PC-9 (cell line): ENCODE data around the gene SNRNP35. TPM values are rescaled to one million over a fixed set of nuclear protein-coding genes. Genes with fewer than 3 reads are reported as not detected.

Experiments
- BruUV-seq: library from RNA; stranded (reverse); fragments of 400-500 nt; replicated peaks from 2 replicates; lab custom pipeline; 2021; lab: Mats Ljungman, UMichigan
- CTCF ChIA-PET: fragments of 300-600 bp; sonication (Branson Sonifier 250); formaldehyde crosslinking; loops from one replicate; lab custom pipeline; 2022; ENCODE audit warnings: antibody characterized with exemption; lab: Charles Lee
- POLR2A ChIA-PET: fragments of 300-600 bp; sonication (Branson Sonifier 250); formaldehyde crosslinking; loops from one replicate; lab custom pipeline; 2022; ENCODE audit warnings: antibody characterized with exemption; ENCODE audit not compliant: unreplicated experiment; lab: Charles Lee
- DNase-seq, 2 experiments: peaks; one replicate each; pipeline versions ENCODE4 v3.0.0 to v3.0.0-alpha.2; 2015 to 2022; ENCODE audit warnings: mixed read lengths in 1 of 2
- H2AFZ ChIP-seq: fragments of 200-600 bp; sonication (generic); 2 replicates; pipeline ENCODE4 v1.8.1; 2017; ENCODE audit warnings: antibody characterized with exemption
- H3F3A ChIP-seq: fragments of 200-600 bp; sonication (generic); 2 replicates; pipeline ENCODE4 v1.8.1; 2017; ENCODE audit warnings: antibody characterized with exemption, mild to moderate bottlenecking, low read depth; ENCODE audit not compliant: insufficient read depth
- H3K27ac ChIP-seq: fragments of 200-600 bp; sonication (generic); 2 replicates; pipeline ENCODE4 v1.6.1; 2016; ENCODE audit warnings: mixed run types
- H3K27me3 ChIP-seq: fragments of 200-600 bp; sonication (generic); 2 replicates; pipeline ENCODE4 v1.6.1; 2016; ENCODE audit warnings: low read depth, mixed run types; ENCODE audit not compliant: insufficient read depth
- H3K36me3 ChIP-seq: fragments of 200-600 bp; sonication (generic); 2 replicates; pipeline ENCODE4 v1.6.1; 2016; ENCODE audit warnings: low read depth, mixed run types
- H3K4me1 ChIP-seq: fragments of 200-600 bp; sonication (generic); replicated peaks from 2 replicates; pipeline ENCODE4 v1.6.1; 2016; ENCODE audit warnings: mixed run types; ENCODE audit not compliant: insufficient read depth
- H3K4me2 ChIP-seq: fragments of 200-600 bp; sonication (generic); 2 replicates; pipeline ENCODE4 v1.6.1; 2017; ENCODE audit warnings: mixed run types
- H3K4me3 ChIP-seq: fragments of 200-600 bp; sonication (generic); 2 replicates; pipeline ENCODE4 v1.6.1; 2016; ENCODE audit warnings: mixed run types
- H3K79me2 ChIP-seq: fragments of 200-600 bp; sonication (generic); 2 replicates; pipeline ENCODE4 v1.6.1; 2017; ENCODE audit warnings: low read depth, mixed run types
- H3K9me2 ChIP-seq: fragments of 200-600 bp; sonication (generic); 2 replicates; pipeline ENCODE4 v1.8.1; 2017; ENCODE audit warnings: mild to moderate bottlenecking; ENCODE audit not compliant: insufficient read depth
- H3K9me3 ChIP-seq: fragments of 200-600 bp; sonication (generic); 2 replicates; pipeline ENCODE4 v1.8.1; 2016; ENCODE audit warnings: low read depth; ENCODE audit not compliant: insufficient read depth
- H4K20me1 ChIP-seq: fragments of 200-600 bp; sonication (generic); 2 replicates; pipeline ENCODE4 v1.8.1; 2017; ENCODE audit not compliant: insufficient read depth
- CTCF ChIP-seq: fragments of 200-600 bp; sonication (generic); conservative IDR thresholded peaks from 2 replicates; pipeline ENCODE4 v1.6.1; 2017; ENCODE audit warnings: mixed run types, antibody characterized with exemption, mild to moderate bottlenecking, moderate library complexity
- EZH2 ChIP-seq: fragments of 200-600 bp; sonication (generic); IDR thresholded peaks from 2 replicates; pipeline ENCODE4 v1.8.0; 2017; ENCODE audit warnings: antibody characterized with exemption, low read depth
- intact Hi-C: fragments of 100-400 bp; cut with micrococcal nuclease; formaldehyde crosslinking; loops from one replicate; pipeline ENCODE4 v1.10.0; 2022; ENCODE audit not compliant: unreplicated experiment
- total RNA-seq: library from RNA; stranded (reverse); gene quantifications from 2 replicates; pipeline ENCODE4 v1.2.3, GENCODE V29; 2021

Gene SNRNP35
- total RNA-seq, 1 experiment from 2014 or later: 24.3 TPM

- TF ChIP-seq EZH2: no peak
- no peak for TF ChIP-seq CTCF
- Histone ChIP-seq H2AFZ (no peak overlapping the region), H3F3A (no peaks in the 10 kb centered on the region), H3K27me3 (no peaks in the 10 kb centered on the region), H3K4me1 (no peaks in the 10 kb centered on the region), H3K36me3 (no peaks in the 10 kb centered on the region), H3K4me3 (no peak overlapping the region), H3K79me2 (no peaks in the 10 kb centered on the region), H3K27ac (no peak overlapping the region), H4K20me1 (no peaks in the 10 kb centered on the region), H3K9me2 (no peaks in the 10 kb centered on the region), H3K9me3 (no peaks in the 10 kb centered on the region), H3K4me2 (no peak overlapping the region)
- BruUV-seq: no TSS peak
- CTCF ChIA-PET: no interaction called here
- no peak for DNase-seq
- POLR2A ChIA-PET: no interaction called here
- intact Hi-C loops: no loop called here
These were observed 41.4 kb downstream of the SNRNP35 start for GRCh38 chr12:123499332-123499731.

- Histone ChIP-seq H3K4me2 (no peak overlapping the region), H3K4me3 (no peak overlapping the region), H3K27ac (no peak overlapping the region), H3F3A (no peaks in the 10 kb centered on the region), H3K79me2 (no peaks in the 10 kb centered on the region), H3K9me3 (no peaks in the 10 kb centered on the region), H3K36me3 (no peaks in the 10 kb centered on the region), H4K20me1 (no peaks in the 10 kb centered on the region), H3K4me1 (no peaks in the 10 kb centered on the region), H3K27me3 (no peaks in the 10 kb centered on the region), H3K9me2 (no peaks in the 10 kb centered on the region), H2AFZ (no peak overlapping the region)
- intact Hi-C loops: no loop called here
- POLR2A ChIA-PET: no interaction called here
- CTCF ChIA-PET: no interaction called here
- TF ChIP-seq CTCF (no peak), EZH2 (no peak)
- no peak for DNase-seq
- no TSS peak for BruUV-seq
These were observed 44.3 kb downstream of the SNRNP35 start for GRCh38 chr12:123502163-123502704.

- H3K9me2 ChIP-seq: no peaks in the 10 kb centered on the region
- H3F3A ChIP-seq: peaks cover 16% of the 10 kb centered on the region
- H3K36me3 ChIP-seq: no peaks in the 10 kb centered on the region
- intact Hi-C loops: no loop called here
- H3K9me3 ChIP-seq: no peaks in the 10 kb centered on the region
- TF ChIP-seq EZH2 (no peak), CTCF (no peak)
- no peak overlapping the region for H3K4me3 ChIP-seq
- CTCF ChIA-PET: no interaction called here
- no peaks in the 10 kb centered on the region for H3K27me3 ChIP-seq
- H3K4me1 ChIP-seq: peaks cover 10% of the 10 kb centered on the region
- no peaks in the 10 kb centered on the region for H3K79me2 ChIP-seq
- no peak overlapping the region for H3K27ac ChIP-seq
- POLR2A ChIA-PET: no interaction called here
- H4K20me1 ChIP-seq: no peaks in the 10 kb centered on the region
- no TSS peak for BruUV-seq
- H2AFZ ChIP-seq: no peak overlapping the region
- no peak for DNase-seq
- H3K4me2 ChIP-seq: no peak overlapping the region
These were observed 48.3 kb downstream of the SNRNP35 start for GRCh38 chr12:123506059-123506842.
